Stimulated activated CD4-positive, alpha-beta T cell treated with anti-CD3 and anti-CD28 coated beads, Interleukin-2, amount 100 ng/mL, for 48 hours (primary cell): ENCODE measurements around the gene DAP.

Experiments
- DNase-seq, 2 donors: peaks; one replicate each; pipeline ENCODE4 v3.0.0-alpha.2; 2020

The DAP gene

GRCh38 chr5:10686890-10687289 is 74.1 kb downstream of the DAP start:
- DNase-seq, result no peak

GRCh38 chr5:10685115-10685521 is 75.9 kb downstream of the DAP start:
- DNase-seq, result no peak

- no peak for DNase-seq
Observed at GRCh38 chr5:10684303-10685086, 76.5 kb downstream of the DAP start.

GRCh38 chr5:10682801-10683525 is 78.1 kb downstream of the DAP start:
- DNase-seq, result no peak

GRCh38 chr5:10681731-10682679 is 79.0 kb downstream of the DAP start:
- DNase-seq, result no peak

- DNase-seq, result no peak
Observed at GRCh38 chr5:10680876-10681481, 80.1 kb downstream of the DAP start.

GRCh38 chr5:10679336-10679988 is 81.6 kb downstream of the DAP start:
- DNase-seq, result no peak

GRCh38 chr5:10678244-10678643 is 82.8 kb downstream of the DAP start:
- no peak for DNase-seq

GRCh38 chr5:10677533-10677932 is 83.5 kb downstream of the DAP start:
- DNase-seq, result no peak

- no peak for DNase-seq
Observed at GRCh38 chr5:10676946-10677345, 84.1 kb downstream of the DAP start.

GRCh38 chr5:10676224-10676623 is 84.8 kb downstream of the DAP start:
- no peak for DNase-seq

- DNase-seq, result no peak
Observed at GRCh38 chr5:10675177-10675700, 85.8 kb downstream of the DAP start.

- DNase-seq, result no peak
Observed at GRCh38 chr5:10674582-10674981, 86.5 kb downstream of the DAP start.

GRCh38 chr5:10674096-10674495 is 86.9 kb downstream of the DAP start:
- no peak for DNase-seq

GRCh38 chr5:10673407-10673806 is 87.6 kb downstream of the DAP start:
- no peak for DNase-seq

GRCh38 chr5:10673017-10673389 is 88.0 kb downstream of the DAP start:
- DNase-seq, result no peak

GRCh38 chr5:10672146-10673016 is 88.7 kb downstream of the DAP start:
- no peak for DNase-seq

GRCh38 chr5:10671041-10672008 is 89.7 kb downstream of the DAP start:
- no peak for DNase-seq

- DNase-seq, result no peak
Observed at GRCh38 chr5:10669983-10670382, 91.1 kb downstream of the DAP start.

GRCh38 chr5:10668697-10669096 is 92.3 kb downstream of the DAP start:
- no peak for DNase-seq
